Parathyroid adenoma (tissue), 2 donors: Measurements from ENCODE around the gene ARRDC1.

Experiments
- H2AFZ ChIP-seq: fragments of 300-600 bp; sonication (generic); one replicate; pipeline ENCODE4 v1.7.0; 2017; ENCODE audit warnings: antibody characterized with exemption, mild to moderate bottlenecking
- H3K27ac ChIP-seq: fragments of 300-600 bp; sonication (generic); one replicate; pipeline ENCODE4 v1.7.0; 2017
- H3K27me3 ChIP-seq: fragments of 300-600 bp; sonication (generic); one replicate; pipeline ENCODE4 v1.7.0; 2017; ENCODE audit warnings: low read length; ENCODE audit not compliant: control insufficient read depth, insufficient read depth
- H3K36me3 ChIP-seq: fragments of 300-600 bp; sonication (generic); one replicate; pipeline ENCODE4 v1.7.0; 2017; ENCODE audit warnings: low read length; ENCODE audit not compliant: control insufficient read depth, insufficient read depth
- H3K4me1 ChIP-seq: fragments of 300-600 bp; sonication (generic); one replicate; pipeline ENCODE4 v1.7.0; 2017; ENCODE audit warnings: control low read depth
- H3K4me2 ChIP-seq: fragments of 300-600 bp; sonication (generic); one replicate; pipeline ENCODE4 v1.7.0; 2017; ENCODE audit warnings: low read length
- H3K4me3 ChIP-seq: fragments of 300-600 bp; sonication (generic); one replicate; pipeline ENCODE4 v1.7.0; 2017; ENCODE audit warnings: low read depth, low read length
- H3K79me2 ChIP-seq: fragments of 300-600 bp; sonication (generic); one replicate; pipeline ENCODE4 v1.7.0; 2017; ENCODE audit warnings: control low read depth
- H3K9ac ChIP-seq: fragments of 300-600 bp; sonication (generic); one replicate; pipeline ENCODE4 v1.7.0; 2017; ENCODE audit warnings: mild to moderate bottlenecking
- H3K9me3 ChIP-seq: fragments of 300-600 bp; sonication (generic); one replicate; pipeline ENCODE4 v1.7.0; 2017; ENCODE audit warnings: low read length; ENCODE audit not compliant: control insufficient read depth
- TF ChIP-seq, protein P1 (sequence below): fragments of 300-600 bp; sonication (generic); IDR thresholded peaks from one replicate; pipeline ENCODE4 v1.7.0; 2017; ENCODE audit warnings: antibody characterized with exemption, mild to moderate bottlenecking
- donor health status: primary hyperparathyroidism.

The ARRDC1 gene

DNA sequence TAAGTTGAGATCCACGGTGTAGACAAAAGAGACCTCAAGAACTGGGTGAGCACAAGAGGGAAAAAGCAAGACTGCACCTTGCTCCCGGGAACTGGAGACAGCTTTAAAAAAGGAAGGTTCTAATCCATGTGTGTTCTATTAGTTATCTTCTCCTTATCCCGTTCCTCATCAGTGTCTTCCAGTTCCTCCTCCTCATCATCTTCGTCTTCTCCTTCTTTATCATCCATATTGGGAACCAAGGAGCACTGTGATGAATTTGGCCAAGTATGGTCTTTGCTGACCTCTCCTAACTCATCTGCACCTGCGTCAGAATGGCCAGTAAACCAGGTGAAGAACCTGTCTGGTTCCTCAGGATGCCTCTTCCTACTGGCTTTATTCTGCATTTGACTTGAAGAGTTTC lies 35.4 kb downstream of the ARRDC1 start:
- Histone ChIP-seq H2AFZ (no peak overlapping the region), H3K36me3 (no peaks in the 10 kb centered on the region), H3K4me3 (no peak overlapping the region), H3K4me1 (no peaks in the 10 kb centered on the region), H3K4me2 (no peak overlapping the region), H3K9ac (no peak overlapping the region), H3K27me3 (no peaks in the 10 kb centered on the region), H3K9me3 (no peaks in the 10 kb centered on the region), H3K27ac (no peak overlapping the region), H3K79me2 (peaks cover 32% of the 10 kb centered on the region)
- TF ChIP-seq, protein P1, sequence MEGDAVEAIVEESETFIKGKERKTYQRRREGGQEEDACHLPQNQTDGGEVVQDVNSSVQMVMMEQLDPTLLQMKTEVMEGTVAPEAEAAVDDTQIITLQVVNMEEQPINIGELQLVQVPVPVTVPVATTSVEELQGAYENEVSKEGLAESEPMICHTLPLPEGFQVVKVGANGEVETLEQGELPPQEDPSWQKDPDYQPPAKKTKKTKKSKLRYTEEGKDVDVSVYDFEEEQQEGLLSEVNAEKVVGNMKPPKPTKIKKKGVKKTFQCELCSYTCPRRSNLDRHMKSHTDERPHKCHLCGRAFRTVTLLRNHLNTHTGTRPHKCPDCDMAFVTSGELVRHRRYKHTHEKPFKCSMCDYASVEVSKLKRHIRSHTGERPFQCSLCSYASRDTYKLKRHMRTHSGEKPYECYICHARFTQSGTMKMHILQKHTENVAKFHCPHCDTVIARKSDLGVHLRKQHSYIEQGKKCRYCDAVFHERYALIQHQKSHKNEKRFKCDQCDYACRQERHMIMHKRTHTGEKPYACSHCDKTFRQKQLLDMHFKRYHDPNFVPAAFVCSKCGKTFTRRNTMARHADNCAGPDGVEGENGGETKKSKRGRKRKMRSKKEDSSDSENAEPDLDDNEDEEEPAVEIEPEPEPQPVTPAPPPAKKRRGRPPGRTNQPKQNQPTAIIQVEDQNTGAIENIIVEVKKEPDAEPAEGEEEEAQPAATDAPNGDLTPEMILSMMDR: no peak

DNA sequence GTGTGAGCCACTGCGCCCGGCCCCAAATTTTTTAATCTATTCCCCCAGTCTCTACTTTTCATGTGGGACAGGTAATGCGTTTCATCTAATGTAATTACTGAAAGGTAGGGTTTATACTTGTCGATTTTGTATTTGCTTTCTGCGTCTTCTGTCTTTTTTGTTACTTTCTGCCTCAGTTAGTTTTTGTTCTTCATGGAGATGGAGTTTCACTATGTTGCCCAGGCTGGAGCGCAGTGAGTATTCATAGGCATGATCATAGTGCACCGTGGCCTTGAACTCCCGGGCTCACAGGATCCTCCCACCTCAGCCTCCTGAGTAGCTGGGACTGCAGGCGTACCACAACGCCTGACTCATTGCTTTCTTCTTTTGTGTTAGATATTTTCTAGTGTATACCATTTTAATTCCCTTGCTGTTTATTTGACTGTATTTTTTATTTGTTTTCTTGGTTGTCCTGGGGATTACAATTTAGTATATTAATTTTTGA lies 36.7 kb downstream of the ARRDC1 start:
- TF ChIP-seq, protein P1: no peak
- no peak overlapping the region for H3K4me2 ChIP-seq
- no peak overlapping the region for H3K9ac ChIP-seq
- peaks cover 29% of the 10 kb centered on the region for H3K79me2 ChIP-seq
- no peak overlapping the region for H2AFZ ChIP-seq
- no peaks in the 10 kb centered on the region for H3K27me3 ChIP-seq
- H3K4me3 ChIP-seq: no peak overlapping the region
- no peaks in the 10 kb centered on the region for H3K4me1 ChIP-seq
- H3K27ac ChIP-seq: no peak overlapping the region
- no peaks in the 10 kb centered on the region for H3K36me3 ChIP-seq
- no peaks in the 10 kb centered on the region for H3K9me3 ChIP-seq

DNA sequence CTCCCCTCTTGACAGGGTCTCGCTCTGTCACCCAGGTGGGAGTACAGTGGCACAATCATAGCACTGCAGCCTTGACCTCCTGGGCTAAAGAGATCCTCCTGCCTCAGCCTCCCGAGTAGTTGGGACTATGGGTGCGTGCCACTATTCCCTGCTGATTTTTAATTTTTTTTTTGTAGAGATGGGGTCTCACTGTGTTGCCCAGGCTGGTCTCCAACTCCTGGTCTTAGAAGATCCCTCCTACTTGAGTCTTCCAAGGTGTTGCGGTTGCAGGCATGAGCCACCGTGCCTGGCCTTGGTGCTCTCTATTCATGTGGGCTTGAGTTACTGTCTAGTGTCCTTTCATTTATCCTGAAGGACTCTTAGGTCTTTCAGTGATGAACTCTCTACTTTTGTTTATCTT lies 37.4 kb downstream of the ARRDC1 start:
- H2AFZ ChIP-seq: no peak overlapping the region
- no peak overlapping the region for H3K9ac ChIP-seq
- H3K4me3 ChIP-seq: no peak overlapping the region
- H3K79me2 ChIP-seq: peaks cover 24% of the 10 kb centered on the region
- TF ChIP-seq, protein P1: no peak
- H3K27ac ChIP-seq: no peak overlapping the region
- H3K27me3 ChIP-seq: no peaks in the 10 kb centered on the region
- H3K9me3 ChIP-seq: no peaks in the 10 kb centered on the region
- H3K4me2 ChIP-seq: no peak overlapping the region
- no peaks in the 10 kb centered on the region for H3K36me3 ChIP-seq
- no peaks in the 10 kb centered on the region for H3K4me1 ChIP-seq

DNA sequence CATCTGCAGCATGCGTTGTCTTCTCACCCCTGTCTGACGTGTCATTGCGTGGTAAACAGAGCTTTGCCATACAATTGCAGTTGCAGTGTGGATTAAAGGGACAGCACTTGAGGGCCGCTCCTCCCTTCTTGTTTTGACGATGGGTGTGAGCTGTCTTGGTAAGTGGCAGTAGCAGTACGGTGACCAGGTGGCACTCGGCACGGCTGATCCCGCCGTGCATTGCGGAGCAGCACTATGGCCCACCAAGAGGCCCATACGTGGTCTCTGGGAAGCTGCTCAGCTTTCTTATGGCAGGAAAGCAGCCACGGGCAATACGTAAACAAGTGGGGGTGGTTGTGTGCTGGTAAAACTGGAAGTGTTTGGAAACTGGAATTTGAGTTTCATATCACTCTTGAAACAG lies 38.4 kb downstream of the ARRDC1 start:
- Histone ChIP-seq H3K36me3 (no peaks in the 10 kb centered on the region), H2AFZ (no peak overlapping the region), H3K9me3 (no peaks in the 10 kb centered on the region), H3K27ac (no peak overlapping the region), H3K4me3 (no peak overlapping the region), H3K79me2 (peaks cover 26% of the 10 kb centered on the region), H3K4me2 (no peak overlapping the region), H3K4me1 (no peaks in the 10 kb centered on the region), H3K9ac (no peak overlapping the region), H3K27me3 (no peaks in the 10 kb centered on the region)
- TF ChIP-seq, protein P1: no peak

DNA sequence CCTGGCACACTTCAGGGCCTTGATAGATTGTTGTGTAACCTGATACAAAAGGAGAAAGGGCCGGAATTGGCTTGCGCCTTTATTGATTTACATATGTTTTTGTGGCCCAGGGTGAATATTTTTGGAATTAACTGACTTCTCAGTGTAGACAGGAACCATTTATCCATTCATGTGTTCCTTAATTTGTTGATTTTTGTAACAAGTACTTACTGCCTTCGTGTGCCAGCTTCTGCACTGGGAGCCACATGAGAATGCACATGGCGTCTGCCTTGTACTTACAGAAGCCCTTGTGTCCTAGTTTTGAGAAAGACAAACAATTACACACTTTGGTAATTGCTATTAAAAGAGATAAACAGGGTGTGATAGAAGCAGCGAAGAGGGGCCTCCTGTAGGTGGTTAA lies 39.7 kb downstream of the ARRDC1 start:
- Histone ChIP-seq H2AFZ (no peak overlapping the region), H3K4me1 (no peaks in the 10 kb centered on the region), H3K9me3 (no peaks in the 10 kb centered on the region), H3K4me3 (no peak overlapping the region), H3K4me2 (no peak overlapping the region), H3K79me2 (peaks cover 22% of the 10 kb centered on the region), H3K36me3 (no peaks in the 10 kb centered on the region), H3K9ac (no peak overlapping the region), H3K27ac (no peak overlapping the region), H3K27me3 (no peaks in the 10 kb centered on the region)
- TF ChIP-seq, protein P1: no peak
